ENCODE data around the gene EEF1AKMT2. TPM values are rescaled to one million over a fixed set of nuclear protein-coding genes. Genes with fewer than 3 reads are reported as not detected.

Gene EEF1AKMT2
- total RNA-seq, 1 donor, result 20.3 TPM

GRCh38 chr10:124768791-124769190, 22.9 kb downstream of the EEF1AKMT2 start:
- H2AFZ ChIP-seq (ENCODE audit: low read length), result no peak overlapping the region
- H3K4me2 ChIP-seq (ENCODE audit: insufficient read depth, low read length), result no peak overlapping the region
- H3K9me3 ChIP-seq (ENCODE audit: low read depth, low read length), result no peaks in the 10 kb centered on the region
- no peak overlapping the region for H3K27ac ChIP-seq (ENCODE audit: low read depth, low read length)
- TF ChIP-seq CTCF (IDR thresholded peaks at IDR 0.05; ENCODE audit: extremely low read depth, low read depth, low read length), result no peak
- H3K4me1 ChIP-seq (ENCODE audit: insufficient read depth, low read length), result no peaks in the 10 kb centered on the region
- no peak for DNase-seq (ENCODE audit: insufficient read length, low spot score, missing footprints)
- peaks cover 17% of the 10 kb centered on the region for H3K36me3 ChIP-seq (ENCODE audit: insufficient read depth, low read length)
- no peaks in the 10 kb centered on the region for H3K79me2 ChIP-seq (ENCODE audit: insufficient read depth, low read length)
- no peaks in the 10 kb centered on the region for H3K27me3 ChIP-seq (ENCODE audit: insufficient read depth, low read length)
- no peak overlapping the region for H3K4me3 ChIP-seq (ENCODE audit: insufficient read depth, low read length)
- H4K20me1 ChIP-seq (ENCODE audit: insufficient read depth, low read length), result no peaks in the 10 kb centered on the region

DNA sequence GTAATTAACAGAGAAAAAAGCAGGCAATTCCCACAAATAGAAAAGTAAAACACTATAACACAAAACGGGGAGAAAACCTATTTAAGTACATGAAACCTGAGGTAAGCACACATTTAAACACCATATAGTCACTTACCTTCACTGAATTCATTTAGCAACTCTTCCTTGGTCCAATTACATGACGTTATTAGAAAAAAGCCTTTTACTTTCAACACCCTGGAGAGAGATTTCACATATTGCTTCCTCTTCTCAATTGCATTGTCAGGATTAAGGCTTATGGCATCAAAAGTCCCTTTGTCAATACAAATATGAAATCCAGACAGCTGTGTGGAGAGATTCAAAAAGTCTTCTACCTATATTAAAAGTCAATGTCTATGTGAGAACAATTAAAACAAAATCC, 26.4 kb downstream of the EEF1AKMT2 start:
- H3K36me3 ChIP-seq (ENCODE audit: insufficient read depth, low read length), result peaks cover 26% of the 10 kb centered on the region
- H3K4me2 ChIP-seq (ENCODE audit: insufficient read depth, low read length), result no peak overlapping the region
- no peak for TF ChIP-seq CTCF (IDR thresholded peaks at IDR 0.05; ENCODE audit: extremely low read depth, low read depth, low read length)

GRCh38 chr10:124763267-124763666, 28.4 kb downstream of the EEF1AKMT2 start:
- Histone ChIP-seq H3K4me1 (ENCODE audit: insufficient read depth, low read length) (peaks cover 5% of the 10 kb centered on the region), H3K9me3 (ENCODE audit: low read depth, low read length) (no peaks in the 10 kb centered on the region), H3K79me2 (ENCODE audit: insufficient read depth, low read length) (no peaks in the 10 kb centered on the region), H3K4me2 (ENCODE audit: insufficient read depth, low read length) (no peak overlapping the region), H3K27ac (ENCODE audit: low read depth, low read length) (no peak overlapping the region), H3K36me3 (ENCODE audit: insufficient read depth, low read length) (peaks cover 34% of the 10 kb centered on the region), H3K4me3 (ENCODE audit: insufficient read depth, low read length) (no peak overlapping the region), H4K20me1 (ENCODE audit: insufficient read depth, low read length) (no peaks in the 10 kb centered on the region), H2AFZ (ENCODE audit: low read length) (no peak overlapping the region), H3K27me3 (ENCODE audit: insufficient read depth, low read length) (no peaks in the 10 kb centered on the region)
- no peak for TF ChIP-seq CTCF (IDR thresholded peaks at IDR 0.05; ENCODE audit: extremely low read depth, low read depth, low read length)
- no peak for DNase-seq (ENCODE audit: insufficient read length, low spot score, missing footprints)

More for the DNA sequence above, 26.4 kb downstream of the EEF1AKMT2 start:
- no peak overlapping the region for H3K4me3 ChIP-seq (ENCODE audit: insufficient read depth, low read length)
- no peaks in the 10 kb centered on the region for H3K27me3 ChIP-seq (ENCODE audit: insufficient read depth, low read length)
- no peaks in the 10 kb centered on the region for H3K79me2 ChIP-seq (ENCODE audit: insufficient read depth, low read length)
- no peak overlapping the region for H3K27ac ChIP-seq (ENCODE audit: low read depth, low read length)
- no peaks in the 10 kb centered on the region for H3K9me3 ChIP-seq (ENCODE audit: low read depth, low read length)
- H2AFZ ChIP-seq (ENCODE audit: low read length), result no peak overlapping the region
- peaks cover 5% of the 10 kb centered on the region for H3K4me1 ChIP-seq (ENCODE audit: insufficient read depth, low read length)
- no peak for DNase-seq (ENCODE audit: insufficient read length, low spot score, missing footprints)
- H4K20me1 ChIP-seq (ENCODE audit: insufficient read depth, low read length), result no peaks in the 10 kb centered on the region

DNA sequence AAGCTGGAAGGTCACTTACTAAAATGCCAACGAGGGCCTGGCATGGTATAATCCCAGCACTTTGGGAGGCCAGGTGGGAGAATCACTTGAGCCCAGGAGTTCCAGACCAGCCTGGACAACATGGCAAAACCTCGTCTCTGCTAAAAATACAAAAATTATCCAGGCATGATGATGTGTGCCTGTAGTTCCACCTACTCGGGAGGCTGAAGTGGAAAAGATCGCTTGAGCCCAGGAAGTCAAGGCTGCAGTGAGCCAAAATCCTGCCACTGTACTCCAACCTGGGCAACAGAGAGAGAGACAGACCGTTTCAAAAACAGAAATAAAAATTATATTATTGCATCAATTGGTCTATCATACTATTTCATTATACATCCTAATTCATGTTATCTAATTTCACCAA, 29.4 kb downstream of the EEF1AKMT2 start:
- Histone ChIP-seq H2AFZ (ENCODE audit: low read length) (no peak overlapping the region), H3K27ac (ENCODE audit: low read depth, low read length) (no peak overlapping the region), H3K4me3 (ENCODE audit: insufficient read depth, low read length) (no peak overlapping the region), H3K4me1 (ENCODE audit: insufficient read depth, low read length) (peaks cover 5% of the 10 kb centered on the region), H3K9me3 (ENCODE audit: low read depth, low read length) (no peaks in the 10 kb centered on the region), H4K20me1 (ENCODE audit: insufficient read depth, low read length) (no peaks in the 10 kb centered on the region), H3K27me3 (ENCODE audit: insufficient read depth, low read length) (no peaks in the 10 kb centered on the region), H3K4me2 (ENCODE audit: insufficient read depth, low read length) (no peak overlapping the region), H3K79me2 (ENCODE audit: insufficient read depth, low read length) (peaks cover 2% of the 10 kb centered on the region), H3K36me3 (ENCODE audit: insufficient read depth, low read length) (peaks cover 35% of the 10 kb centered on the region)
- no peak for DNase-seq (ENCODE audit: insufficient read length, low spot score, missing footprints)
- TF ChIP-seq CTCF (IDR thresholded peaks at IDR 0.05; ENCODE audit: extremely low read depth, low read depth, low read length), result no peak

Data from osteoblast (primary cell).